ENCODE results near the gene ELMOD1.

DNA sequence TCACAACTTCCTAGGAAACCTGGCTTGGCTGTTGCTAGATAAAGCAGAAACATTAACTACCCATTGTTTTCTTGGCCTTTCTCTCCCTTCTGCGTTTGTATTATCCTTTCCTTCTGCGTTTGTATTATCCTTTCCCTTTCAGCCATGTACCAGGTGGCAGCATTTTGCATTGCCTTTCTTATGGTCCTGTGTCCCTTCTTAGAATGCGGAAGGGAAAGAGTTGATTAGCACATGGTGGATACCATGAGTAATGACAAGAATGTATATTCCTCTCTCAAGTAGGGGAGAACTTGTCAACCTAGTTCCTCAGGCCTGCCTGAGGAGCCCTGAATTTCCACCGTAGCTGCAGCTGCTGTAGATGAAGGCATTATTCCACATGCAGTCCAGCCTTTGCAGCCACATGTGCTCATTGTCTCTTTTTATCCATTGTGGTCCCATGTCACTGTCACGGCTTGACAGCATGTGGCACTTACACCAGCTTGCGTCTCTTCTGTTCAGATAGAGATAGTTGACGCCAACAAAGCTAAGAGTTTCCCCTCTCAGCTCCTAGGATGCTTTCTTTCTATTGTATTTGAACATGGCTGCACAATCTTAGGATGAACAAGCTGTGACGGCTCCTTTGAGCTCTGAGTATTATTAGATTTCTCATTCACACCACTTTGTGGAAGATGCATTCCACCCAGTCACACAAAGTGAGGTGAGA, 76.1 kb downstream of the ELMOD1 start:
- no peak for TF ChIP-seq POLR2A (IDR thresholded peaks at IDR 0.05)
- TF ChIP-seq, protein P1, sequence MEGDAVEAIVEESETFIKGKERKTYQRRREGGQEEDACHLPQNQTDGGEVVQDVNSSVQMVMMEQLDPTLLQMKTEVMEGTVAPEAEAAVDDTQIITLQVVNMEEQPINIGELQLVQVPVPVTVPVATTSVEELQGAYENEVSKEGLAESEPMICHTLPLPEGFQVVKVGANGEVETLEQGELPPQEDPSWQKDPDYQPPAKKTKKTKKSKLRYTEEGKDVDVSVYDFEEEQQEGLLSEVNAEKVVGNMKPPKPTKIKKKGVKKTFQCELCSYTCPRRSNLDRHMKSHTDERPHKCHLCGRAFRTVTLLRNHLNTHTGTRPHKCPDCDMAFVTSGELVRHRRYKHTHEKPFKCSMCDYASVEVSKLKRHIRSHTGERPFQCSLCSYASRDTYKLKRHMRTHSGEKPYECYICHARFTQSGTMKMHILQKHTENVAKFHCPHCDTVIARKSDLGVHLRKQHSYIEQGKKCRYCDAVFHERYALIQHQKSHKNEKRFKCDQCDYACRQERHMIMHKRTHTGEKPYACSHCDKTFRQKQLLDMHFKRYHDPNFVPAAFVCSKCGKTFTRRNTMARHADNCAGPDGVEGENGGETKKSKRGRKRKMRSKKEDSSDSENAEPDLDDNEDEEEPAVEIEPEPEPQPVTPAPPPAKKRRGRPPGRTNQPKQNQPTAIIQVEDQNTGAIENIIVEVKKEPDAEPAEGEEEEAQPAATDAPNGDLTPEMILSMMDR (IDR thresholded peaks at IDR 0.05 in 4 of 5, conservative IDR thresholded peaks at IDR 0.05 in 1 of 5): no peak

Measured in gastrocnemius medialis (tissue), 4 donors.